Mucosa of rectum (tissue), 2 donors: Measurements from ENCODE around the gene CHFR.
"Not testable (repeated sequence)": the region's sequence is repeated elsewhere in the genome, so short reads cannot be mapped to it uniquely, and the experiment has no call there.

Source experiments
- H3K27ac ChIP-seq, 2 donors: one replicate each; pipeline ENCODE4 v1.7.0; 2013; ENCODE audit warnings: inconsistent platforms in 2 of 2, low read depth in 2 of 2, low read length in 2 of 2
- H3K27me3 ChIP-seq, 2 donors: one replicate each; pipeline ENCODE4 v1.7.0; 2013; ENCODE audit warnings: low read length in 2 of 2; ENCODE audit not compliant: control insufficient read depth in 2 of 2, insufficient read depth in 2 of 2
- H3K36me3 ChIP-seq, 2 donors: one replicate each; pipeline ENCODE4 v1.7.0; 2013; ENCODE audit warnings: low read length in 2 of 2; ENCODE audit not compliant: control insufficient read depth in 2 of 2, insufficient read depth in 2 of 2
- H3K4me1 ChIP-seq, 2 donors: one replicate each; pipeline ENCODE4 v1.7.0; 2013; ENCODE audit warnings: low read length in 2 of 2, mild to moderate bottlenecking in 1 of 2; ENCODE audit not compliant: control insufficient read depth in 2 of 2, insufficient read depth in 2 of 2
- H3K4me3 ChIP-seq, 2 donors: one replicate each; pipeline ENCODE4 v1.7.0; 2013; ENCODE audit warnings: low read length in 2 of 2
- H3K9ac ChIP-seq, 2 donors: one replicate each; pipeline ENCODE4 v1.7.0; 2013; ENCODE audit warnings: low read length in 2 of 2, low read depth in 1 of 2, mild to moderate bottlenecking in 1 of 2
- H3K9me3 ChIP-seq, 2 donors: one replicate each; pipeline ENCODE4 v1.7.0; 2013; ENCODE audit warnings: low read length in 2 of 2; ENCODE audit not compliant: control insufficient read depth in 2 of 2
- donor health status: healthy.
- donor health status: Normal muscosa, but diverticular disease.

The CHFR gene

GRCh38 chr12:132918680-132919079 lies 31.3 kb upstream of the CHFR start:
- Histone ChIP-seq H3K36me3 (no peaks in the 10 kb centered on the region), H3K4me3 (no peak overlapping the region), H3K9ac (no peak overlapping the region), H3K9me3 (peaks cover 30 to 32% of the 10 kb centered on the region in 2 donors), H3K27me3 (no peaks in the 10 kb centered on the region), H3K4me1 (no peaks in the 10 kb centered on the region), H3K27ac (no peak overlapping the region)

- H3K9ac ChIP-seq = peak overlapping the region; percentile 65 to 78
- H3K4me1 ChIP-seq = peaks cover 0 to 7% of the 10 kb centered on the region in 2 donors
- H3K9me3 ChIP-seq = peaks cover 0 to 3% of the 10 kb centered on the region in 2 donors
- peak overlapping the region; percentile 61 to 79 for H3K27ac ChIP-seq
- no peaks in the 10 kb centered on the region for H3K36me3 ChIP-seq
- peak overlapping the region; percentile 77 to 79 for H3K4me3 ChIP-seq
- peaks cover 0 to 3% of the 10 kb centered on the region in 2 donors for H3K27me3 ChIP-seq
Observed at GRCh38 chr12:132909030-132909368, 21.6 kb upstream of the CHFR start.

- H3K4me3 ChIP-seq = peak overlapping the region; percentile 77 to 79
- peaks cover 0 to 3% of the 10 kb centered on the region in 2 donors for H3K27me3 ChIP-seq
- H3K9ac ChIP-seq = peak overlapping the region; percentile 65 to 78
- H3K4me1 ChIP-seq = peaks cover 0 to 7% of the 10 kb centered on the region in 2 donors
- no peaks in the 10 kb centered on the region for H3K36me3 ChIP-seq
- no peaks in the 10 kb centered on the region for H3K9me3 ChIP-seq
- H3K27ac ChIP-seq = peak overlapping the region; percentile 61 to 79
Observed at GRCh38 chr12:132908145-132909029, 21.0 kb upstream of the CHFR start.

GRCh38 chr12:132907789-132908144 lies 20.4 kb upstream of the CHFR start:
- peak overlapping the region; percentile 51 to 79 for H3K27ac ChIP-seq
- not testable (repeated sequence) for H3K27me3 ChIP-seq
- peak overlapping the region; percentile 47 to 68 for H3K9ac ChIP-seq

GRCh38 chr12:132907216-132907615 lies 19.8 kb upstream of the CHFR start:
- Histone ChIP-seq H3K27ac (no peak overlapping the region), H3K36me3 (no peaks in the 10 kb centered on the region), H3K4me1 (peaks cover 0 to 7% of the 10 kb centered on the region in 2 donors), H3K9me3 (no peaks in the 10 kb centered on the region), H3K27me3 (peaks cover 0 to 3% of the 10 kb centered on the region in 2 donors), H3K4me3 (no peak overlapping the region), H3K9ac (no peak overlapping the region)

More at GRCh38 chr12:132907789-132908144, 20.4 kb upstream of the CHFR start:
- H3K4me1 ChIP-seq, H3K36me3 ChIP-seq, H3K9me3 ChIP-seq: not testable (repeated sequence)
- peak overlapping the region; percentile 77 to 79 for H3K4me3 ChIP-seq

DNA sequence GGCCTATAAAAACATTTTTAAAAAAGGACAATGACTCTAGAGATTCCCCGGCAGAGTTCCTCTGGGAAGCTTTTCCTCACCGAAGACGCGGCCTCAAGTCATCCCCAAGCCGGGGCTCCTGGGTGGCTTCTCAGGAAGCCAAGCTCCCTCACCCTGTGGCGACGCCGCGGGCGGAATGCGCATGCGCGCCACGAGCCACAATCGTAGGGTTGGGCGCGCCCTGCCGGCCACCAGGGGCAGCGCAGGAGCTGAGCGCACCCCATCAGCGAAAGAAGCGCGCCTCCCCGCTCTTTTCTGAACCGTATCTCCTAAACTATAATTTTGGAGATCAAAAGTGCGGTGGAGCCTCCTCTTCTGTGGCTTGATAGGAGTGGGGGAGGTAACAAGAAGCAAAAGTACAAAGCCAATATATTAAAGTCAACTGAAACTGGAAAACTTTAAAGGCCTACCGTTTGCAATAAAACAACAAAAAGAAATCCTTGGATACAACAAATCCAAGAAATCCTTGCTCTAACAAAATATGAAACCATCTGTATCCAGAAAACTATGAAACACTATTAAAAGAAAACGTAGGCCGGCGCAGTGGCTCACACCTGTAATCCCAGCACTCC lies 17.4 kb upstream of the CHFR start:
- Histone ChIP-seq H3K9me3 (no peaks in the 10 kb centered on the region), H3K27me3 (peaks cover 0 to 3% of the 10 kb centered on the region in 2 donors), H3K27ac (no peak overlapping the region), H3K9ac (no peak overlapping the region), H3K4me3 (no peak overlapping the region), H3K36me3 (no peaks in the 10 kb centered on the region), H3K4me1 (peaks cover 0 to 7% of the 10 kb centered on the region in 2 donors)

GRCh38 chr12:132899033-132899432 lies 11.6 kb upstream of the CHFR start:
- no peaks in the 10 kb centered on the region for H3K9me3 ChIP-seq
- H3K4me1 ChIP-seq = no peaks in the 10 kb centered on the region
- no peaks in the 10 kb centered on the region for H3K36me3 ChIP-seq
- H3K27me3 ChIP-seq = no peaks in the 10 kb centered on the region
- H3K27ac ChIP-seq = no peak overlapping the region
- no peak overlapping the region for H3K4me3 ChIP-seq
- H3K9ac ChIP-seq = no peak overlapping the region

- Histone ChIP-seq H3K27ac (no peak overlapping the region), H3K9ac (peak overlapping the region in 1 of 2 donors; percentile 11), H3K4me3 (no peak overlapping the region), H3K36me3 (no peaks in the 10 kb centered on the region), H3K4me1 (peaks cover 0 to 8% of the 10 kb centered on the region in 2 donors), H3K9me3 (no peaks in the 10 kb centered on the region), H3K27me3 (no peaks in the 10 kb centered on the region)
Observed at GRCh38 chr12:132888852-132889251, 1.4 kb upstream of the CHFR start.

DNA sequence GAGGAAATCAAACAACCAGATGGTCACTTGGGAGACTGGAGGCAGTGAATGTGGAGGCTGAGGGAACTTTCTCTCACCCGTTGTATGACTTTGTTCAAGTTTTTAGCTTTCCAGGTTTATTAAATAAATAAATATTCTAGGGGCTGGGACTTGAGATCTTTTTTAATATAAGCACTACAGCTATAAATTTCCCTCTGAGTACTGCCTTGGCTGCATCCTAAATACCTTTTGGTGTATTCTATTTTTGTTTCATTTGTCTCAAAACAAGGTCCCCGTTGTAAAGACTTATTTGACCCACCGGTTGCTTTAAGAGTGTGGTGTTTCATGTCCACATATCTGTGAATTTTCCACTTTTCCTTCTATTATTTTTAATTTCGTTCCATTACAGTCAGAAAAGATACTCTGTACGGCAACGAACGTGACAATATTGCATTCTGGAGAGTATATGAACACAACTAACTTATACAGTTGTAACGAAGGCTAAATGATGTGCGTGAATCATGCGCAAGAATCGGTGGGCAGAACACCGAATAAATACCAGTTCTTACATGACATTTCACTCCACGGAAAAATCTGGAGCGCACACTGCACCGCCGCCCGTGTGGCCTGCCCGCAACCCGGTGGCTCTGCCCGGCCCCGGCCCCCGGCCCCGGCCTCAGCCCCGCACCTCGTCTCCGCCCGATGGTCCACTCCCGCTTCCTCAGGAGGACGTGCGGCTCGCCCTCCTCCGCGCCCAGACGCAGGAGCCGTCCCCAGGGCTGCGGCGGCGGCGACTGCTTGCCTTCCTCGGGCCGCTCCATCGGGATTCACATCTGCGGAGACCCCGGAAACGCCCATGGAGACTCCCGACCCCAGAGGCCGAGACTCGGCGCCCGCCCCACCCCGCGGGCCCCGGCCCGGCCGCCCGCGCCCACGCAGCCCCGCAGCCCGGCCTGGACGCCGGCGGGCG lies 602 bp downstream of the CHFR start:
- Histone ChIP-seq H3K4me1 (peaks cover 0 to 8% of the 10 kb centered on the region in 2 donors), H3K27me3 (no peaks in the 10 kb centered on the region), H3K27ac (peak overlapping the region; percentile 52 to 97), H3K36me3 (no peaks in the 10 kb centered on the region), H3K9ac (peak overlapping the region; percentile 52 to 69), H3K4me3 (peak overlapping the region; percentile 77 to 85), H3K9me3 (no peaks in the 10 kb centered on the region)
